ENCODE results near the gene TBPL2.

The TBPL2 gene

GRCh38 chr14:55448141-55448614, 7.8 kb upstream of the TBPL2 start (continued):
- TF ChIP-seq, protein P1, sequence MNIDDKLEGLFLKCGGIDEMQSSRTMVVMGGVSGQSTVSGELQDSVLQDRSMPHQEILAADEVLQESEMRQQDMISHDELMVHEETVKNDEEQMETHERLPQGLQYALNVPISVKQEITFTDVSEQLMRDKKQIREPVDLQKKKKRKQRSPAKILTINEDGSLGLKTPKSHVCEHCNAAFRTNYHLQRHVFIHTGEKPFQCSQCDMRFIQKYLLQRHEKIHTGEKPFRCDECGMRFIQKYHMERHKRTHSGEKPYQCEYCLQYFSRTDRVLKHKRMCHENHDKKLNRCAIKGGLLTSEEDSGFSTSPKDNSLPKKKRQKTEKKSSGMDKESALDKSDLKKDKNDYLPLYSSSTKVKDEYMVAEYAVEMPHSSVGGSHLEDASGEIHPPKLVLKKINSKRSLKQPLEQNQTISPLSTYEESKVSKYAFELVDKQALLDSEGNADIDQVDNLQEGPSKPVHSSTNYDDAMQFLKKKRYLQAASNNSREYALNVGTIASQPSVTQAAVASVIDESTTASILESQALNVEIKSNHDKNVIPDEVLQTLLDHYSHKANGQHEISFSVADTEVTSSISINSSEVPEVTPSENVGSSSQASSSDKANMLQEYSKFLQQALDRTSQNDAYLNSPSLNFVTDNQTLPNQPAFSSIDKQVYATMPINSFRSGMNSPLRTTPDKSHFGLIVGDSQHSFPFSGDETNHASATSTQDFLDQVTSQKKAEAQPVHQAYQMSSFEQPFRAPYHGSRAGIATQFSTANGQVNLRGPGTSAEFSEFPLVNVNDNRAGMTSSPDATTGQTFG (tag by site-specific recombination; IDR thresholded peaks at IDR 0.05; ENCODE audit: borderline replicate concordance) = no peak
- TF ChIP-seq ZNF792 (tag by site-specific recombination; IDR thresholded peaks at IDR 0.05) (no peak), ZNF549 (tag by site-specific recombination; IDR thresholded peaks at IDR 0.05) (no peak), ZNF341 (tag by site-specific recombination; IDR thresholded peaks at IDR 0.05; ENCODE audit: low read depth) (no peak), SP7 (tag by site-specific recombination; IDR thresholded peaks at IDR 0.05) (peak; percentile 87), ZNF629 (tag by site-specific recombination; IDR thresholded peaks at IDR 0.05) (peak; percentile 56; the same call in 1 of the 2 replicates), ZNF394 (tag by site-specific recombination; IDR thresholded peaks at IDR 0.05; ENCODE audit: borderline replicate concordance) (peak; percentile 25; the same call in 1 of the 2 replicates), ZNF791 (tag by site-specific recombination; IDR thresholded peaks at IDR 0.05) (no peak), WT1 (tag by site-specific recombination; IDR thresholded peaks at IDR 0.05) (peak; percentile 70), OSR2 (tag by site-specific recombination; IDR thresholded peaks at IDR 0.05) (peak; percentile 63), RBAK (tag by site-specific recombination; IDR thresholded peaks at IDR 0.05) (no peak), GFI1B (tag by site-specific recombination; IDR thresholded peaks at IDR 0.05) (no peak)

DNA sequence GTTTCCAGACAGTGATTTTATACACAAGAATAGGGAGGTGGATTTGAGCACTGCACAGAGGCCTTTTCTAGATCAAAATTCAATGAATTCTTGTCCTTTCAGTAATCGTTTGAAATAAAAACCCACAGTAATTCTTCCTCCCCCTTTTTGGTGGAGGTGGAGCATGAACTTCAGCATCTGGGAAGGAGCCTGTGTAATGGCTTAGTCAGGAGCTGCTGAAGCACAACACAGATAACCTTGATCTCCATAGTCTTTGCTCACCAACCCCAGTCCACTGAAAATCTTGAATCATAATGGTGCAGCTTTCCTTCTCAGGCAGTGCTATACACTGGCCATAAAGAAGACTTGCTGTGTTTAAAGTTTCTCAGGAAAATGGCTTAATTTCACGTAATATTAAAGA, 6.4 kb upstream of the TBPL2 start:
- no peak overlapping the region for H3K27ac ChIP-seq (ENCODE audit: extremely low read depth, low read depth, low read length)
- no peaks in the 10 kb centered on the region for H3K9me3 ChIP-seq (ENCODE audit: control insufficient read depth, insufficient read depth, low read depth, low read length)
- peaks cover 18% of the 10 kb centered on the region for H3K4me1 ChIP-seq (ENCODE audit: control insufficient read depth, insufficient read depth, low read length)
- POLR2A ChIA-PET = no interaction called here
- CTCF ChIA-PET = interaction anchor here (0.5 to 2.2 kb wide), 53 partner anchors 8 to 1044 kb away, joined by 3 to 22 read pairs (median 4); no protein-coding TSS in a partner anchor
- H3K36me3 ChIP-seq (ENCODE audit: control insufficient read depth in 2 of 2, insufficient read depth in 1 of 2, low read length in 2 of 2) = no peaks in the 10 kb centered on the region
- H3K4me3 ChIP-seq (ENCODE audit: low read depth, low read length) = no peak overlapping the region
- TF ChIP-seq BCL11B (tag by site-specific recombination; IDR thresholded peaks at IDR 0.05; ENCODE audit: low read depth) (no peak), ZSCAN5A (tag by site-specific recombination; IDR thresholded peaks at IDR 0.05) (no peak), ZNF791 (tag by site-specific recombination; IDR thresholded peaks at IDR 0.05) (no peak), ZNF561 (tag by site-specific recombination; IDR thresholded peaks at IDR 0.05; ENCODE audit: borderline replicate concordance) (no peak), ZNF18 (tag by site-specific recombination; IDR thresholded peaks at IDR 0.05) (no peak), PRDM4 (tag by site-specific recombination; IDR thresholded peaks at IDR 0.05) (no peak), ZNF792 (tag by site-specific recombination; IDR thresholded peaks at IDR 0.05) (no peak), AEBP2 (tag by site-specific recombination; IDR thresholded peaks at IDR 0.05; ENCODE audit: borderline replicate concordance) (no peak), BCL11A (tag by site-specific recombination; IDR thresholded peaks at IDR 0.05; ENCODE audit: low read depth) (no peak), ZNF837 (tag by site-specific recombination; IDR thresholded peaks at IDR 0.05) (no peak), ZNF114 (tag by site-specific recombination; IDR thresholded peaks at IDR 0.05) (no peak), ZNF830 (tag by site-specific recombination; IDR thresholded peaks at IDR 0.05; ENCODE audit: low read depth) (no peak)
- TF ChIP-seq, protein P2, sequence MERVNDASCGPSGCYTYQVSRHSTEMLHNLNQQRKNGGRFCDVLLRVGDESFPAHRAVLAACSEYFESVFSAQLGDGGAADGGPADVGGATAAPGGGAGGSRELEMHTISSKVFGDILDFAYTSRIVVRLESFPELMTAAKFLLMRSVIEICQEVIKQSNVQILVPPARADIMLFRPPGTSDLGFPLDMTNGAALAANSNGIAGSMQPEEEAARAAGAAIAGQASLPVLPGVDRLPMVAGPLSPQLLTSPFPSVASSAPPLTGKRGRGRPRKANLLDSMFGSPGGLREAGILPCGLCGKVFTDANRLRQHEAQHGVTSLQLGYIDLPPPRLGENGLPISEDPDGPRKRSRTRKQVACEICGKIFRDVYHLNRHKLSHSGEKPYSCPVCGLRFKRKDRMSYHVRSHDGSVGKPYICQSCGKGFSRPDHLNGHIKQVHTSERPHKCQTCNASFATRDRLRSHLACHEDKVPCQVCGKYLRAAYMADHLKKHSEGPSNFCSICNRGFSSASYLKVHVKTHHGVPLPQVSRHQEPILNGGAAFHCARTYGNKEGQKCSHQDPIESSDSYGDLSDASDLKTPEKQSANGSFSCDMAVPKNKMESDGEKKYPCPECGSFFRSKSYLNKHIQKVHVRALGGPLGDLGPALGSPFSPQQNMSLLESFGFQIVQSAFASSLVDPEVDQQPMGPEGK (tag by site-specific recombination; IDR thresholded peaks at IDR 0.05) = no peak
- TF ChIP-seq, protein P3, sequence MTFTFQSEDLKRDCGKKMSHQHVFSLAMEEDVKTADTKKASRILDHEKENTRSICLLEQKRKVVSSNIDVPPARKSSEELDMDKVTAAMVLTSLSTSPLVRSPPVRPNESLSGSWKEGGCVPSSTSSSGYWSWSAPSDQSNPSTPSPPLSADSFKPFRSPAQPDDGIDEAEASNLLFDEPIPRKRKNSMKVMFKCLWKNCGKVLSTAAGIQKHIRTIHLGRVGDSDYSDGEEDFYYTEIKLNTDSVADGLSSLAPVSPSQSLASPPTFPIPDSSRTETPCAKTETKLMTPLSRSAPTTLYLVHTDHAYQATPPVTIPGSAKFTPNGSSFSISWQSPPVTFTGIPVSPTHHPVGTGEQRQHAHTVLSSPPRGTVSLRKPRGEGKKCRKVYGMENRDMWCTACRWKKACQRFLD (tag by site-specific recombination; IDR thresholded peaks at IDR 0.05) = no peak
